NK-92 (cell line): ENCODE results near the gene ATP13A1.
"Not testable (repeated sequence)": the region's sequence is repeated elsewhere in the genome, so short reads cannot be mapped to it uniquely, and the experiment has no call there.

Experiments
- DNase-seq: peaks from one replicate; lab custom pipeline; 2025; ENCODE audit not compliant: unreplicated experiment; lab: John Stamatoyannopoulos, UW

Gene ATP13A1

DNA sequence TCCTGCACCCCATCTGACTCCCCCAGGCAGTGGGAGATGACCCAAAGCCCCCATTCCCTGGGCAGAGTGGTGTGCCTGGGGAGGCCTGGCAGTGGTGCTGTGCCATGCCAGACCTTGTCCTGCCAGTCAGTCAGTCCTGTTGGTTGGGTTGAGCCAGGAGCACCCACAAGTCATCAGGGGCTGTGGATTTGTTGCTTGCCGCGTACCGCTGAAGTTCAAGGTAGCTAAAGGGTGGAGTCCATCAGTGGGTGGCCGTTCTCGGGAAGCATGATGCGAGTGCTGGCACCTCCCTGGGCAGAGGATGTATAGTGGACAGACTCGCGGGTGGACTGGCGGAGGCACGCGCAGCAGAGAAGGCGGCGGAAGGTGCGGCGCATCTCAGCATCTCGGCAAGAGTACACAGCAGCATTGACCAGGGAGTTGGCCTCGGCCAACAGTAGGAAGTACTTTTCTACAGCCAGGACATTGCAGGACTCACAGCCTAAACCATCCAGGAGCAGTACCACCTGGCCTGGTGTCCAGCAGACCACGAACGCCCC lies 39.4 kb downstream of the ATP13A1 start:
- no peak for DNase-seq

DNA sequence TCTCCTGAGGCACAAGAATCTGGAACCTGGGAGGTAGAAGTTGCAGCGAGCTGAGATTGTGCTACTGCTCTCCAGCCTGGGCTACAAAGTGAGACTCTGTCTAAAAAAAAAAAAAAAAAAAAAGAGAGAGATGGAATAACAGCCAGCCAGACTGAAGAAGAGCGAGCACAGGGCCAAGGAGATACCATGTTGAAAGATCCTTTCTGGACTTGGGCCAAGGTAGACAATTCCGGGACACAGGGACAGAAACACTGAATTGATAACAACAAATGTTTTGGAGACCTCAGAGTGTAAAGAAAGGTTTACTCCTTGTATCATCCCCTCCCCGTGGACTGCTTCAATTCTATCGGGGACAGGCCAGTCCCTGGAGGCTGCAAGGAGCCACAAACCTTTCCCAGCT lies 40.1 kb downstream of the ATP13A1 start:
- no peak for DNase-seq

DNA sequence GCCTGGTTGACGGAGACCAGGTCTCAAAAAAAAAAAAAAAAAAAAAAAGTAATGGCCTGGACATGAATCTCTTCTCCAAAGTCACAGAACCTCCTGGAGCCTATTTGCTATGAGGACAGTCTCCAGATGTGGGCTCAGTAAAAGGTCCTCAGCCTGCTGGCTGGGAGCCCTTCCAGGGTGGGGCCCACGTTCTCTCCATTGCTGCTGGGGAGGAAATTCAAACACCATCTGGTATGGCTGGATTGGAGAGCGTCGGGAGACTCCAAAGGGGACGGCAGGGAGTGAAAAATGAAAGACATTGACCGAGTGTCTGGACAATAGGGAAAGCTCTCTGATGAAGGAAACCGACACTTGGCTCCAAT lies 43.6 kb downstream of the ATP13A1 start:
- no peak for DNase-seq

DNA sequence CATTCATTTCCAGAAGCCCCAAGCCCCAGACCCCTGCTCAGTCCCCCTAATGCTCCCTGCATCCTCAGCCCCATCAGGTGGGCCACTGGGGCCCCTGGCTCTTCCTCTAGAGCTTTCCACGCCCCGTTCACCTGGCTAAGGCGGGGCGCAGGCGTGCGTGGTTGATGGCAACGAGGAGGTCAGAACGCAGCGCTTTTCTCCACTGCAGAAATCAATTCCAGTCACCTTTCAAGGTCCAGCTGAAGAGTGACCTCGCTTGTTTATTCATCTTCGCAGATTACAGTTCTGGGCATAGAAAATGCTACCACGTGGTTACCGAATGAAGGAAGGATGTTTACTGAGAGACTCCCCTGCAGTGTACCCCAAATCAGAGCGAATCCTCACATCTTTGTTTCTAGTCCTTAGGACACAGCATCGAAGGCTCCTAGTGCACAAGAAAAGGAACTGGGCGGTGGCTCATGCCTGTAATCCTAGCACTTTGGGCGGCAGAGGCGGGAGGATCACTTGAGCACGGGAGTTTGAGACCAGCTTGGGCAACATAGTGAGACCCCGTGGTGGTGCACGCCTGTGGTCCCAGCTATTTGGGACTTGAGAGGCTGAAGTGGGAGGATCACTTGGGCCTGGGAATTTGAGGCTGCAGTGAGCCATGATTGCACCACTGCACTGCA lies 44.2 kb downstream of the ATP13A1 start:
- no peak for DNase-seq

DNA sequence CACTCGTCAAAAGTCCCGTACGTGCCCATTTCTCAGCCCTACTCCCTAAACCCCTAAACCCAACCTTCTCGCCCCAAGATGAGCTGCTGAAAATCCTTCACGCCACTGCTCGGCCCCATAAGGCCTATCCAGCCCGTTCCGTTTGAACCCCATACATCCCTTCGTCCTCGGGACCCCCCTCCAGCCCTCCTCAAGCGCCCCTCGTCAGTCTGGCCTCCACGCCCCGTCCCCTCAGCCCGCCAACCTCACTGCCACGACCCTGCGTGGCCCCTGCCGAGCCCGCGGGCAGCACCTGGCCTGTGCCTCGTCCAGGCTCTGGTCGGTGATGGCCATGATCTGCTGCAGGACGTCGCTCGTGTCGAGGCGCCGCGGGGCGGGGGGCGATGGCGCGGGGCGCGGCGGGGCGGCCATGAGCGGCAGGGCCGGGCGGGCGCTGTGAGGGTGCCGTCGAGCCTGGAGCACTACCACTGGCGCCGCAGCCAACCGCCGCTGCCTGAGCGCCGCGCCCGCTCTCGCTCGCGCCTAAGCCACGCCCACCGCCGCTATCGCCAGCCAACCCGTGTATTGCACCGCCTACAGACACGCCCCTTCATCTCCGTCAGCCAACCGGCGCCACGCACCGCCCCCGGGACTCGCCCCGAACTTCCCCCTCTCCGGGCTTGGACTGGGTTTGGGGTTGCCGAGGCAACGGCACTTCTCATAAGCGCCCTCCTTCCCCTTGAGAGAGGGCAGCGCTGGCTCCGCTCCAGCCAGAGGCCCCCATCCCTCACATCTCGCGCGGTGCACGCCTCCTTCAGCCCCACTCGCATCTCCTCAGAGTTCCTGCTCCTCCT lies 45.0 kb downstream of the ATP13A1 start, which contains the start of gene PBX4:
Gene PBX4, minus strand, starts transcription at position 469 of the 833 bp plus-strand sequence. Its CDS starts 58 bp downstream, at position 411.
- peak; percentile 94 for DNase-seq

DNA sequence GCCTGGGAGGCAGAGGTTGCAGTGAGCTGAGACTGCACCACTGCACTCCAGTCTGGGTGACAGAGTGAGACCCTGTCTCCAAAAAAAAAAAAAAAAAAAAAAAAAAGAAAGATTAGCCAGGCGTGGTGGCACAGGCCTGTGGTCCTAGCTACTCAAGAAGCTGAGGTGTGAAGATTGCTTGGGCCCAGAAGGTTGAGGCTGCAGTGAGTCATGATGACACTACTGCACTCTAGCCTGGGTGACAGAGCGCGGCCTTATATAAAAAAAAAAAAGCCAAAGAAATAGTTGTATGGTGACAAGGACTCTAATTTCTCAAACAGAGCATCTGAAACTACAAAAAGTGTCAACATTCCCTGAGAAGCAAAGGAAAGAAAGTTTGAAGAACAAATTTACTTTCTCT lies 48.4 kb downstream of the ATP13A1 start:
- DNase-seq = no peak

DNA sequence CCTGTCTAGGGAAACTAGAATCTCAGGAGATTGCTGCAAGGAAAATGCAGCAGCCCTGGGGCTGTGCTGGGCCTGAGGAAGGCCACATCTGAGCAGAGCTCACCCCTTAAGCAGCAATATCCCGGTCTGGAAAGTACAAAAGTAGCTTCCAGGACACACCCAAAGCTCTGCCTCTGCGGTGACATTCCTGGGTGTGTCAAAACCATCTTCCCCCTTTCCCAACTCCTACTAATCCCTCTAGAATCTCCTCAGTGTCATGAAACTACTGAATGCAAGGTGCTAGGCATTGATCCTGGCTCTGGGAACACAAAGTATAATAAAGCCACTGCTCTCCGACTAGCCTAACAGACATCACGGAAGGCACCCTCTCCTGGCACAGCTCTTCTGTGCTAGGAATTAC lies 50.0 kb downstream of the ATP13A1 start:
- no peak for DNase-seq

DNA sequence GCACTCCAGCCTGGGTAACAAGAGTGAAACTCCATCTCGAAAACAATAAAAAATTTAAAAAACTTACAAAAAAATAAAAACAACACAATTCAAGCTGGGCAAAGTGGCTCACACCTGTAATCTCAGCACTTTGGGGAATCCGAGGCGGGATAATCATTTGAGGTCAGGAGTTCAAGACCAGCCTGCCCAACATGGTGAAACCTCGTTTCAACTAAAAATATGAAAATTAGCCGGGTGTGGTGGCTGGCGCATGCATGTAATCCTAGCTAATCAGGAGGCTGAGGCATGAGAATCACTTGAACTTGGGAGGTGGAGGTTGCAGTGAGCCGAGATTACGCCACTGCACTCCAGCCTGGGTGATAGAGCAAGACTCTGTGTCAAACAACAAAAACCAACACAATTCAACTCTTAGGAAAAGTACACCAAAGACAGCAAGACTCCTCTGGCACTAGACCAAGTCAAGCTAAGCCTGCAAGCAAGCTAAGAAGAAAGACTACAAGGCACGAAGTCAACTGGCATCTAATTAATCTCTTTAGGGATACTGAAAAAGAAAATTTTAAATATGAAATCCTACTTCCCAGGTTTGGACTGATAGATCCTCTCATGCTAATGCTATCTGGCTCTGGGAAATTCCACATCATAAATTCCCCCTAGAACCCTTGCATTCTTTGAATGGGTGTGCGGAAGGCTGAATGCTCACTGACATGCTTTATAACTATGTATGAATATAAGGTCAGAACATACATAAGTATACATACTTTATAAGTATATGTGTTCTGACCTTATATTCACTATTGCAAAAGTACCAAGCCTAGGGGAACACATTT lies 52.9 kb downstream of the ATP13A1 start:
- no peak for DNase-seq

DNA sequence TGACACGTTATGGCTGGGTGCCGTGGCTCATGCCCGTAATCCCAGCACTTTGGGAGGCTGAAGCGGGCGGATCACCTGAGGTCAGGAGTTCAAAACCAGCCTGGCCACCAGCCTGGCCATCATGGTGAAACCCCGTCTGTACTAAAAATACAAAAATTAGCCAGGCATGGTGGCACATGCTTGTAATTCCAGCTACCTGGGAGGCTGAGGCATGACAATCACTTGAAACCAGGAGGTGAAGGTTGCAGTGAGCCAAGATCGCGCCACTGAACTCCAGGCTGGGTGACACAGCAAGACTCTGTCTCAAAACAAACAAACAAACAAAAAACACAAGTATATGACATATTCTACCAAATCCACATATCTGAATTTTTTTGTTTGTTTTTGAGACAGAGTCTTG lies 56.8 kb downstream of the ATP13A1 start:
- DNase-seq = not testable (repeated sequence)

DNA sequence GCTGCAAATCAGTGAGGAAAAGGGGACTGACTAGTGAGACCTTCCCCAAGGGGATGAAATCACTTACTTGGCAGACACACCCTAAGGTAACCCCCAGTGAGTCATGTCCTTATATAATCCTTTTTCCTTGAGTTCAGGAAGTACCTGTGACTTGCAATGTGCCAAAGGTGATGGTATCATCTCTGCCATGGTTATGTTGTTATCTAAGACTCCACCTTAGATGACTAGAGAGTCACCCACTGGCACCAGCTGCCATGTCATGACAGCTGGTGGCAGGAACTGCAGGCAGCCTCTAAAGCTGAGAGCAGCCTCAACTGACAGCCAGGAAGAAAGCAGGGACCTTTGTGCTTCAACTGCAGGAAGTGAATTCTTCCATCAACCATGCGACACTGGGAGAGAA lies 57.5 kb downstream of the ATP13A1 start:
- no peak for DNase-seq

DNA sequence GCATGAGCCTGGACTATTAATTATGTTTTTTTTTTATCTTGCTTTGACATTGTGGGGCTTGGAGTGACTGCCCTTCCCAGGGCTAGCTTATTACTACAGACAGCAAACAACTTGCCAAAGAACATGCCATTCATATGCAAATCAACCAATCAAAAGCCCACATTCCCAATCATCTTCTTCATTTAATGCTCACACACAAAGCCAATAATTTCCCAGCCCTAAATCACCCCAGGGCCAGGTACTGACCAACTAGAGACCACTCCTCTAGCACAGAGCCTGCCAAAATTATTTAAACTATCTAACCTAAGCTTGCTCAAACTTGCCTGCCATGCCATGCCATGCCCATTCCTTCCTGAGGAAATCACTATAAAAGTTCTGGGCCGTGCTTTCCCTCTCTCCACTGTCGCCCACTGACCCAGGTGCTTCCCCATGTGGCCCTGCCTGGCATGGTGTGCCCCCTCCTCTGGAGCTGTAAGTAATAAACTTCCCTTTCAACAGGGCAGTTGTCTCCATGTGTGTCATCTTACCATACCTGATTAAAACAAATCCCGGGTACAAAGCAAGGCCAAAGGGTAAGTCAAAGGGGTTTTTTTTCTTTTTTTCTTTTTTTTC lies 60.7 kb downstream of the ATP13A1 start:
- DNase-seq = no peak

DNA sequence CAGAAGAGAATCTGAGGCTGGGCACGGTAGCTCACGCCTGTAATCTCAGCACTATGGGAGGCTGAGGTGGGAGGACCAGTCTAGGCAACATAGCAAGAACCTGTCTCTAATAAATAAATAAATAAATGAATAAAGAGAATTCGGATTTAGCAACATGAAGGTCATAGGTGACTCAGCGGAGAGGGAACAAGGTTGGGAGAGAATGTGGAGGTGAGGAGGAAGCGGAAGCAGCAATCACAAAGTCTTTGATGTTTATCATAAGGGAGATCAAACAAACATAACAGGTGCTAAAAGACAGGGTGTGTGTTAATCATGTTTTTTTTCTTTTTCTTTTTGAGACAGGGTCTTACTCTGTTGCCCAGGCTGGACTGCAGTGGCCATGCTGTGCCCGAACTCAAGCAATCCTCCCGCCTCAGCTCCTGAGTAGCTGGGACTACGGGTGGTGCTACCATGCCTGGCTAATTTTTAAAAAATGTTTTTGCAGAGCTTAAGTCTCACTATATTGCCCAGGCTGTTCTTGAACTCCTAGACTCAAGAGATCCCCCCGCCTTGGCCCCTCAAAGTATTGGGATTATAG lies 61.3 kb downstream of the ATP13A1 start:
- no peak for DNase-seq

DNA sequence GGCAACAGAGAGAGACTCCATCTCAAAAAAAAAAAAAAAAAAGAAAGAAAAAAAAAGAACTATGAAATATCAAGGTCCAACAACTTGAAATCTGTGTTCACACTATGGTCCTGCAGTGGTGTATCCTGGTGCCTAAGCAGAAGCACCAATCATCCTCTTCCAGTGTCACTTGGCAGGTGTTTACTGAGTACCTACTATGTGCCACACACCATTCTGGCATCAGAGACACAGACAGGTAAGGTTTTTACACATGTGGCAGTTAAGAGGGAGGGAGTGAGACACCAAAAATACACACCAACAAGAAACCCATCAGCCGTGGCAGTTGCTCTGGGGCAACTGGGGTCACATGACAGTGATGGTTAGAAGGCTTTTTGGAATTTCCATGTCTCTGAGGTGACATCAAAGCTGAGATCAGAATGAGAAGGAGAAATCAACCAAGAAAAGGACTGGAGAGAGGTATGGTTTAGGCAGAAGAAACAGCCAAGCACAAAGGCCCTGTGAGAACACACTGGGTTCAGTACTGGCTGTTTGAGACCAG lies 62.6 kb downstream of the ATP13A1 start:
- DNase-seq = no peak

DNA sequence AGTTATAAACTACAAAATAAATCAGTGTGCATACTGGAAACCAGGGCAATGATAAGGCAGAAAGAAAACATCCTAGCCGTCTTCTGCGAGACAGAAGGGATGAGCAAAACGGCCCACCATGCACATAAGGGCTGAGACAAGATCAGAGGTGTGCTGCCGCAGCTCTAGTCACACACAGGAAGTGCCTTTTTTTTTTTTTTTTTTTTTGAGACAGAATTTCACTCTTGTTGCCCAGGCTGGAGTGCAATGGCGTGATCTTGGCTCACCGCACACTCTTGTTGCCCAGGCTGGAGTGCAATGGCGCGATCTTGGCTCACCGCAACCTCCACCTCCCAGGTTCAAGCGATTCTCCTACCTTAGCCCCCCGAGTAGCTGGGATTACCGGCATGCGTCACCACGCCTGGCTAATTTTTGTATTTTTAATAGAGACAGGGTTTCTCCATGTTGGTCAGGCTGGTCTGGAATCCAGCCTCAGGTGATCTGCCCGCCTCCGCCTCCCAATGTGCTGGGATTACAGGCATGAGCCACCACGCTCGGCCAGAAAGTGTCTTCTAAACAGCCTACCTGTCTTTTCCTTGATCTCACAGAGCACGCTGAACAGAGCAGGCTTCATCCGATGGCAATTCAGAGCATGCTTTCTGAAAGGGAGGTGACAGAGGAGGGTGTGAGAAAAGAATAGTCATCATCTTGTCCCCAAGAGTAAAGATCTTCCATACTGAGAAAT lies 64.6 kb downstream of the ATP13A1 start:
- not testable (repeated sequence) for DNase-seq

DNA sequence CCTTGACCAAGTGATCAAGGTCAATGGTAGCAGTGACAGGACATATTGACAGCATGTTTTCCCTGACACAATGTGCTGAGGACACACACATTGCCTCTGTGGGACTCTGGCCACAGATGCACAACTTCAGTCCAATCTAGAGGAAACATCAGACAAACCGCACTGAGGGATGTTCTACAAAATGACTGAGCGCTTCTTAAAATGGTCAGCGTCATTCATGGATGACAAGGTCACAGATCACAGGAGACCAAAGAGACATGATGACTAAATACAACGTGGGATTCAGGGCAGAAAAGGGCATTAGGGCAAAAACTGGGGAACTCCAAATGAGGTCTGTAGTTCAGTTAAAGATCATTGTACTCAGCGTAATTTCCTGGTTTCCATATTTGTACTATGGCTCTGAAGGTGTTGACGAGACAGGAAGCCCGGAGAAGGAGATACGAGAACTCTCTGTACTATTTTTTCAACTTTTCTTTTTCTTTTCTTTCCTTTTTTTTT lies 65.6 kb downstream of the ATP13A1 start:
- DNase-seq = no peak
